ENCODE data around the gene CEP83.
A peak's percentile ranks its signal among the peaks of the same experiment; 100 is the strongest.

The CEP83 gene

GRCh38 chr12:94304012-94304411, 155.7 kb downstream of the CEP83 start:
- DNase-seq (ENCODE audit: low read depth in 2 of 2): no peak
- TF ChIP-seq CTCF (IDR thresholded peaks at IDR 0.05; ENCODE audit: low read depth, low read length): no peak
- no peak overlapping the region for H3K4me3 ChIP-seq (replicated peaks in 1 of 2; ENCODE audit: low read depth in 2 of 2, low read length in 2 of 2)

GRCh38 chr12:94299846-94300245, 159.8 kb downstream of the CEP83 start:
- no peak for DNase-seq (ENCODE audit: low read depth in 2 of 2)
- TF ChIP-seq CTCF (IDR thresholded peaks at IDR 0.05; ENCODE audit: low read depth, low read length): no peak
- no peak overlapping the region for H3K4me3 ChIP-seq (replicated peaks in 1 of 2; ENCODE audit: low read depth in 2 of 2, low read length in 2 of 2)

DNA sequence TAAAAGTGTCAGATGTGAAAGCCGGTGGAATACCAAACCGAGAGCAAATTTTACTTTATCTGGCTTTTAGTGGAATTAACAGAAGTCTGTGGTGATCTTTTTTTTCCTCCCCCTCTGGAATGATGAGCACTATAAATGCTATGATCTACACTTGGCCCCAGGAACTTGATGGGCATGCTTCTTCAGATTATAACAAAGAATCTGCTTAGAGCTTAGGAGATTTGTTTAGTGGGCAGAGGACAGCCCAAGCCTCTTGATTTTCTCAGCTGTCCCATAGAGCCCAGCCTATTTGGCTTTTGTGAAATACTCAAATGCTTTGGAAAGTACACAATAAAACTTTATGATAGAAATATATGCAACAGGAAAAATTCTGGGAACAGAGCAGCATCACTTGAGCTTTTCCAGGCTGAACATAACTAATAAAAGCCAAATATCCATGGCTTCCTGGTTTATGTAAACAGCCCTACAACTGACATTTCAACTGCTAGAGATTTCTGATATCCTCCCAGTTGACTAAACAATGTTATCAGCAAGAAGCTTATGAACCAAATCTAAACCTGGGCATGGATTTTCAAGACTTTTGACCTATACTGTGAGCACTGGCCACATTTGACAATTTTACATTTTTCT, 161.7 kb downstream of the CEP83 start:
- peak in 1 of 2 donors; percentile 36 for DNase-seq (ENCODE audit: low read depth in 2 of 2)
- no peak for TF ChIP-seq CTCF (IDR thresholded peaks at IDR 0.05; ENCODE audit: low read depth, low read length)
- no peak overlapping the region for H3K4me3 ChIP-seq (replicated peaks in 1 of 2; ENCODE audit: low read depth in 2 of 2, low read length in 2 of 2)

DNA sequence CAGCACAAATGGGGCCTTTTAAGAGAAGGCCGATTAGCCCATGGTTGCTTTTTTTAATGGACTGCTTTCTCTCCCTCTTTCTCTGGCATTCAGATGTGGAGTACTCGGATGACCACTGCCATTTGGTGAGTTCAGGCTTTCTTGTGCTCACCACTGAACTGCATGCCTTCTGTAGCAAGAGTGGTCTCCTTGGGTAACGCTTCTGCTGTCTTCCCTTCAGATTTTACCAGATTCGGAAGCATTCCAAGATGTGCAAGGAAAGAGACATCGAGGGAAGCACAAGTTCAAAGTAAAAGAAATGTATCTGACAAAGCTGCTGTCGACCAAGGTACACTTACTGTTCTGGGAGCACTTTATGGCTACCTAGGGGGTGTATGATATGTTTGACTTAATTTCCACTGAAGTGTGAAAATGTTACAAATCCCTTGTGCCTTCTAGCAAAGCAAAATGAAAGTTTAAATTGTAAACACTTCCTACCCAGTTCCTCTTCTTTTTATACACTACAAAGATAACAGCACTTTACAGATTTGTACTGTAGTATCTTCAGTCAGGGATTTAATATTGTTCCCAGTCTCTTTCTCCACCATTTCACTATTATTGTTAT, 162.5 kb downstream of the CEP83 start:
- DNase-seq (ENCODE audit: low read depth in 2 of 2): no peak
- TF ChIP-seq CTCF (IDR thresholded peaks at IDR 0.05; ENCODE audit: low read depth, low read length): no peak
- H3K4me3 ChIP-seq (replicated peaks in 1 of 2; ENCODE audit: low read depth in 2 of 2, low read length in 2 of 2): no peak overlapping the region

GRCh38 chr12:94290353-94290752, 169.3 kb downstream of the CEP83 start:
- H3K4me3 ChIP-seq (replicated peaks in 1 of 2; ENCODE audit: low read depth in 2 of 2, low read length in 2 of 2): no peak overlapping the region
- DNase-seq (ENCODE audit: low read depth in 2 of 2): no peak
- no peak for TF ChIP-seq CTCF (IDR thresholded peaks at IDR 0.05; ENCODE audit: low read depth, low read length)

DNA sequence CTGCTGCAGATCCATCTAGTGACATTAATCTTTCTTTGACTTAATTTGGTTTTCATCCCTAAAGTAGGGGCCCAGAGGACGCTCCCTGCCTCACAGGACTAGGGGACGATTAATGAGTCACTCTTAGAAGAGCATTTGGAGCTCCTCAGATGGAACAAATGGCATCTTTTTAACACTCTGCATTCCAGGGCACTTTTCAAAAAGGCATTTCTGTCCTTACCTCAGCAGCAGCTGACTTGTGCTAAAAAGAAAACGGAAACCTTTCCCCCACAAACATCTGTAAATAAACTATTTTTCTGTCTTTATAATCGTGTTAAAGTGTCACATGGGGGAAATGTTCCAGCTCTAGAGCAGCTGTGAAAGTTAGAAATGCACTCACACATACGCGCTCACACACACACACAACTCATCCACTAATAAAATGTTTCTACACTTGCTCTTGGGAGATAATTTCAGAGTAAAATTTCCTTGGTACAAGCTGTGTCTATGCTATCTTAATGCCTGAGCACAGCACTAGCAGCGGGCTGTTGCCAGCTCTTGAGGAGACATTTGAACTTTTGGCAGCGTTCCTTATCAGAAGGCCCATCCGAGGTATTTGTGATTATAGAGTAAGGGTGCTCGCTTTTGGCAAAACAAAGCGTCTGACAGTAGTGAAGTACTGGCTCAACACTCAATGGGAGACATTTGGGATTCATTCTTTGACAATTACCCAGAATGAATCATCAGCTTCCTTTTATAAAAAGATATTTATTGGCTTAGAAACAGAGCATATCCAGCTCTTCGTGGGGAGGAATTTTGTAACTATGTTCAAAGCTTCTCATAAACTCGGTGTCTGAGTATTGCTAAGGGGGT, 170.0 kb downstream of the CEP83 start:
- peak; percentile 73 to 93 for DNase-seq (ENCODE audit: low read depth in 2 of 2)
- TF ChIP-seq CTCF (IDR thresholded peaks at IDR 0.05; ENCODE audit: low read depth, low read length): no peak
- no peak overlapping the region for H3K4me3 ChIP-seq (replicated peaks in 1 of 2; ENCODE audit: low read depth in 2 of 2, low read length in 2 of 2)

All from cardiac fibroblast (primary cell).